GM18907 (cell line): ENCODE data around the gene IDH1.
"Not testable (repeated sequence)": the region's sequence is repeated elsewhere in the genome, so short reads cannot be mapped to it uniquely, and the experiment has no call there.

Experiments used
- ATAC-seq: cut with Tn5 transposase; IDR thresholded peaks from one replicate; pipeline ENCODE4 v1.9.1; 2021; ENCODE audit warnings: mild to moderate bottlenecking, moderate library complexity; ENCODE audit not compliant: unreplicated experiment

IDH1 gene

GRCh38 chr2:208222351-208222750, 32.5 kb downstream of the IDH1 start:
- no peak for ATAC-seq

- not testable (repeated sequence) for ATAC-seq
Measured at GRCh38 chr2:208221873-208222272, 33.0 kb downstream of the IDH1 start.

GRCh38 chr2:208210688-208211451, 44.0 kb downstream of the IDH1 start:
- ATAC-seq, result no peak

DNA sequence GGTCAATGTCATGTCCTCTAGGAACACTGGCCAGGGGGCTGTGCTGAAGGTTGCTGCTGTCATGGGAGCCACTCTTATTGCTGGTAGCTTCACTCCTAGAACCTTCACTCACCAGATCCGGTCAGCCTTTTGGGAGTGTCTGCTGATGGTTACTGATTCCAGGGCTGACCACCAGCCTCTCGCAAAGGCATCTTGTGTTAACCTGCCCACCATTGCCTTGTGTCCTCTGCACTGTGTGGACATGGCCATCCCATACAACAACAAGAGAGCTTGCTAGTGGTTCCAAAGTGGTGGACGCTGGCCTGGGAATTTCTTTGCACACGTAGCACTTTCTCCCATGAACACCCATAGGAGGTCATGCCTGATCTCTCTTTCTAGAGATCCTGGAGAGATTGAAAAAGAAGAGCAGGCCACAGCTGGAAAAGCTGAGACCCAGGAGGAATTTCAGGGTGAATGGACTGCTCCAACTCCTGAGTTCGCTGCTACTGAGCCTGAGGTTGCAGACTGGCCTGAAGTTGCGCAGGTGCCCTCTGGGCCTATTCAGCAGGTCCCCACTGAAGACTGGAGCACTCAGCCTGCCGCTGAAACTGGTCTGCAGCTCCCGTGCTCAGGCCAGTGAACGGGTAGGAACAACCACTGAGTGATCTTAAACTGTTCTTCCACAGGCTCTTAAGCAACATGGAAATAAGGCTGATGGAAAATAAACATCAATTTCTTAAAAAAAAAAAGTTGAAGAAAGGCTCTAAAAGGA, 46.4 kb downstream of the IDH1 start:
- no peak for ATAC-seq

DNA sequence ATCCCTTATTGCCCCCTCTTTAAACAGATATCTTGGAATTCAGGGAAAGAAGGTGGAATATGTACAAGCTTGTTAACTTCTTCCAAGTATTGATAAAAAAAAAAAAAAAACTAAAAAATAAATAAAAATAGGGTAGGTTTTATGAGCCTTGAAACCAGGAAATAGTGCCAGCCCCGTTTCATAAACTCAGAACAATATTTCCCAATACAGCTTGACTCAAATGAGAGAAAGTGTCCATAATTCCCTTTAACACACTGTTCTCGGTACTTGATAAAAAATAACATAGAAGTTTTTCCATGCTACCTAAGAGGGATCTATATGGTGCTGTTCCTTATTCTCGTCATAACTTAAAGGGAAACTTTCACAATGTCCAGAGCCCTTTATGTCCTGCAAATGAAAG, 47.1 kb downstream of the IDH1 start:
- no peak for ATAC-seq

- no peak for ATAC-seq
Measured at GRCh38 chr2:208204166-208204565, 50.7 kb downstream of the IDH1 start.

- ATAC-seq, result no peak
Measured at GRCh38 chr2:208195531-208195930, 59.3 kb downstream of the IDH1 start.

DNA sequence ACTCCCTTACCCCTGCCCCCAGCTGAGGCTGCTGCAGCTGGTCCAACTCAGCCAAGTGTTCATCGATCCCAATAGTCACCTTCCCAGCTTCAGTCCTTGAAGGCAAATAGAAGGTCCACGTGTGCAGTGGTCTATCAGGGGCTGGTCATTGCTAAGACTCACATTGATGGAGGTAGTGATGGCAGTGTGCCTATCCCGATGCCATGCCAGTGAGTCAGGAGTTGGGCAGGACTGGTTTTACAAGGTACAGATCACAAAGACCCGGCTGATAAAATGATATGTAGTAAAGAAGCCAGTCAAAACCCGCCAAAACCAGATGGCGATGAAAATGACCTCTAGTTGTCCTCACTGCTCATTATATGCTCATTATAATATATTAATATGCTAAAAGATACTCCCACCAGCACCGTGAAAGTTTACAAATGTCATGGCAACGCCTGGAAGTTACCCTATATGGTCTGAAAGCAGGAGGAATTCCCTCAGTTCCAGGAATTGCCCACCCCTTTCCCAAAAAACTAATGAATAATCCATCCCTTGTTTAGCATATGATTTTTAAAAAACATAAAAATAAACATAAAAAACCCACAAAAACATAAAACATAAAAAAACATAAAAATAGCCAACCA, 62.1 kb downstream of the IDH1 start:
- no peak for ATAC-seq

DNA sequence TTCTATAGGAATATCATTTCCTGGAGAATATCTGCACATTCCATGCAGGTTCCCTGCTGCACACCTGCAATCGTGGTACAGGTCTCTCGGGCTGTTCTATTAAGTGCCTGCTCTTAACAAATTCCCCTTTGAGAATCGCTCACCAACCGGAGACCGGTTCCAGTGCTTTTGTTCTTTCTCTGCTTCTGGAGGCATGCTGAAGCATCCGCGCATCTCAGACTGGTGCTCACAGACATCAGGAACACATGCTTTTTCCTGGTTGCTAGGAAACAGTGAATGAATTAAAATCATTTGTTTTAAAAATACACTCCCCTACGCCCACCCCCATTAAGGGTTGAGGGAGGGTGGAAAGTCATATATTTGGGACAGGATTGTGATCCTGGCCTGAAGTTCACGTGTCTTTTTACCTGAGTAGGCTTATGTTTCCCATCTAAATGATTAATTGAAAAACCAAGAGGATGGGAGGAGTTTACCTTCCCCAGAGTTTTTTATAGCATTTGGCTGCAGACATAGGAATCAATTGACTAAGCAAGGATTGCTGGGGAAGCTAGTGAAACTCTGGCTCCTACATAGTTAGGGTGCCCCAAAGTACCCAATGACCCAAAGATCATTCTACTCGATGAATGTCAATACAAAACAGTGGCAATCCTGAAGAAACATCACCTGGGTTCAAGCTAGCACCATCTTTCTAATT, 64.9 kb downstream of the IDH1 start, which contains the start of gene C2orf80:
Gene C2orf80, minus strand, starts transcription at position 221 of the 694 bp plus-strand sequence. CDS start 3,044 bp downstream, outside the sequence.
- no peak for ATAC-seq

DNA sequence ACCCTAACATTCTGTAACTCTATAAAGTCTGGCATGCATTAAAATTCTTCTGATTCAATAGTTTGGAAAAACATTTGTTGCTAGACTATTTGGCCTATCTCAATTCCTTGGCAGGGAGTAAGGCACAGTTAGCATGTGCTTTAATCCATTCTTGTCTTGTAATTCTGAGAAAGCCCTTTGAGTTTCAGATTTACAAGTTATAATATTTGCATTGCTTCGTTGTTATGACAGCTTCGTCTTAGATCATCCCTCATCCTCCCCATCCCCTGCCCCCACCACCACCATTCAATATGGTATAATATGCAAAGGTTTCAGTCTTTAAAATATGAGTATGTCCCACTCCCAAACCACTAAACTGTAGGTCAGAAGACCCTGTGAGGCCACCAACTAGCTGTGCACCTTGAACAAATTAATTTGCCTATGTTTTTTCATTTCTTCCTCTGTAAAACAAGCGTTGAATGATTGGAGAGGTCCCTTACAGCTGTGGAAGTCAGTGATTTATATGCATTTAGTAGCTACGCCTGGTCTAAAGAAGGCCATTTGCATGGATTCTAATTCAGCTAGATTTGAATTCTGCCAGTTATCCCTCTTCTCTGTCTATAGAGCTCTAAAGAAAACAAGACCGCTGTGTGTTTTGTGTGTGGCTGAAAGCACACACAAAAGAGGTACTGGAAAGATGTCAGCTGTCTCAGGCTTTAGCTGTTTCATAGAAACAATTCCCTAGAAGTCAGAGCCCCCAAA, 65.6 kb downstream of the IDH1 start:
- no peak for ATAC-seq

DNA sequence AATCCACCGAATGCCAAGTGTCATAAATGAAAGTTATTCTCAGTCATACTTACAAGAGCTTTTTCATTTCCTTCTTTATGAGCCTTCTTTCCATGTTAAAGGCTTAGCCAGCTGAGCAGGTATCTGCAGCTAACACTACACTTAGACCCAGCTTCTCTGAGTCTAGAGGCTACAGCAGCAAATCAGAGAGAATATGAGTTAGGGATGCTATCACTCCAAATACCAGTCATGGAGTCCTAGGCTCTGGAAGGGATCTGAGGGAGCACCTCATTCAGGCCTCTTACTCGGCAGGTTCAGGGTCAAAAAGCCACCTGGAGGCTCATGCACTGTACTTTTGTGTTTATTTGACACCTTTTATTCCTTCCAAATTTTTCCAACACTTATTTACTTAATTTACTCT, 68.0 kb downstream of the IDH1 start:
- ATAC-seq, result no peak

GRCh38 chr2:208186465-208186864, 68.4 kb downstream of the IDH1 start:
- ATAC-seq, result no peak
